Stimulated activated CD4-positive, alpha-beta T cell treated with anti-CD3 and anti-CD28 coated beads, Interleukin-4, amount 100 ng/mL, for 1 hour (primary cell): Measurements from ENCODE around the gene NEDD9.

ENCODE experiments used
- DNase-seq: peaks from one replicate; pipeline ENCODE4 v3.0.0-alpha.2; 2020

Gene NEDD9

DNA sequence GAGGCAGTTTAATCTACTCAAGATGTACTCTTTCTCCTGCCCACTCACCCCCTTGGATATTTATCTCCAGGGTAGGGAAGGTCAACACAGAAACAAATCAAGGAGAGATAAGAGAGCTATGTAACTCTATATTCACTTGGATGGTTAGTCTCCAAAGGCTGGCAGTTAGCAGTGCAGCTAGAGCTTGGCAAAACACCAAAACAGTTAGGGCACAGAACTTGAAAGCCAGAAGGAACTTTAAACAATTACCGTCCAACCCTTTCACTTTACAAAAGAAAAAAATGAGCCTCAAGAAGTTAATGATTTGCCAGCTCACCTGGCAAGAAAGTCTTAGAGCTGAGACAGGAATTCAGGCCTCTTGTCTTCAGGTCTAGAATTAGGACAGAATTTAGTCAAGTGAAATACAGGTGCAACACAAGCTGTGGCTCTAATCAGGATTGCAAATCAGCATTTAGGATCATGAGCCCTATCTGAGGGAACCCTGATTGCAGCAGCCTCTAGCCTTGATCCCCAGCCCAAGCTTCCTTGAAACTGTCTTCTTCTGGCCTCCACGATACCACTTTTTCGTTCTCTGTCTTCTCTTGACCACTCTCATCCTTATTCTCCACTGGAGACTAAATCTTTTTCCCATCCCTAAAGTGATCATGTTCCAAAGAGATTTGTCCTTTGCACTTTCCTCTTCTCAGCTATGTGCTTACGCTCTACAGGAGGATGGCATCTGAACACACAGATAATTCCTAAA lies 14.9 kb downstream of the NEDD9 start:
- DNase-seq = no peak

DNA sequence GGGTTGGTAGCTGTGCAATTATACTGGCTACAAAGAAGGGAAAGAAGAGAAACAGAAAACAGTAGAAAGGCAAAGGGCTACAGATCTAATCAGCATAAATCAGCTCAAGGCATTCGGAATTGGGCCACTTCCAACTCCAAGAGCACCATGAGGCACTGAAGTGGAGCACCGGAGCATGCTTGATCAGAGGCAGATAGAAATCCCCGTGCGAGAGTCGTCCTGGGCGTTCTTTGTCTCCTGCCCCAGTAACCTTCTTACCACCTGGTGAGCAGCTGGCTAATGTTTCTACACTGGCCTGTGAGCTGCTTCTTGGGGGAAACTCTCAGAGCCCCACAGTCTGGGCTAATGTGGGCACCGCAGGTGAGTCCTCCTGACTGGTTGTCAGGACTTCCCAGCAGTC lies 16.7 kb downstream of the NEDD9 start:
- DNase-seq = no peak

DNA sequence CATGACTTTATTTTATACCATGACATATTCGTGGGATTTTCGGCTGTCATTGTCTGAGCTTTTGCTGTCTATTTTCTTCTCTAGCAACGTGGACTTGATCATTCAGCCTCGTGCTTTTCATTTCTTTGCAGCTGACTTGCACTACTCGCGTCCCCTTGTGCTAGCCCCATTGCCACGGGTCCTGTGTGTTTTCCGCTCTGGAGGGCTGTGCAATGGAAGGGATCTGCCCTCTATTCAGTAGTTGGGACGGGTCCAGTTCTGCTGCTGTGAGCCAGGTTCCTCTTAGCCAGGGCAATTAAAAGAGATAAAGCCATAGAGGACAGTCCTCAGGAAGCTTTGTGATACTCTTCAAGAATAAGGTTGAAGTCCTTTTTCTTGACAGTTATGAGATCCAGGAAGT lies 17.6 kb downstream of the NEDD9 start:
- DNase-seq = no peak

DNA sequence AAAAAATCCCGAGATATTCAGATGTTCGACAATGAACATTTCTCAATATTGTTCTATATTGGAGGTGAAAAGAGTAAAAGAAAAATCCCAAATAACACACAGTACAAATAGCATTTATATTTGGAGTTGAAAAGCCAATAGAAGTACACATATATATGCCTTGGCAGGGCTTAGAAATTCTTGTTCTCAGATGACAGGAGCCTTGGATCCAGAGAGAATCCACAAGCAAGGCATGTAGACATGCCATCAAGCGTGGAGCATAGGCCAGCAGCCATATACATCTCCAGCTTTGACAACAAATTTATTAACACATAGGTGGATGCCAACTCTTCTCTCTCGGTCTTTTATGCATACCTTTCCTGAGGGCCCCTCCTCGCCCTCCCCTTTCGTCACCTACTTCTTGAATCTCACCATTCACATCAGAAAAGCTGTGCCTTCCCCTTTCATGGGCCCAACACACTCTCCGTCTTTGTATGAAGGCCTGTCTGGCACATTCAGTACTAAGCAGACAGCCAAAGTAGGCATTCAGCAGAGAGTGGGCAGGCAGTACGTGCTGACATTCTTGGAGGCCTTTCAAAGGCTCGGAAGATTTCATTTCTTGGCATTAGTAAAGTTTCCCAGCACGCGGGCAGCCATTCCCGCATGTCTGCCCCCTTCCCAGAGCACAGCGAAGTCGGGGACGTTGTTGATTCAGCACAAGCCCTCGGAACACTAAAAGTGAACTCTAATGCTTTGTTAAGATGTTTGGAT lies 18.2 kb downstream of the NEDD9 start:
- DNase-seq = no peak

- no peak for DNase-seq
Observed at GRCh38 chr6:11213422-11214021, 18.9 kb downstream of the NEDD9 start.

GRCh38 chr6:11212664-11213063 lies 19.8 kb downstream of the NEDD9 start:
- no peak for DNase-seq

DNA sequence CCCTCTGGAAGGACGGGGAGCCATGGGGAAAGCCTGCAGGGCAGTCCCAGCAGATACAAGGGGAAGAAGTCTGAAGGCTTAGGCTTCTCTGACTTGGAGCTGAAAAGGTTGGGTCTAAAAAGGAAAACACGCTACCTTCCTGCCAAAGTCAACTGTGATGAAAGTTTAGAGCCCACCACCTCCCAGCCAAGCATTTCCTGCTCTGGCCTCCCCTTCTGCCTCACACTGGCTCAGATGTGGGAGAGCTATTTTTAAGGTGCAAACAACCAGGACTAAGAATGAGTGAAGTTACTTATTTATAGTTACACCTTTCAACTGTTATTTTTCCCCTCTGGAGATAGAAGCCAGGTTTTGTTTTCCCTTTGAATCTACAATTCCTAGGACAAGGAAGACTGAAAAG lies 21.2 kb downstream of the NEDD9 start:
- DNase-seq = no peak

- DNase-seq = no peak
Observed at GRCh38 chr6:11210386-11211138, 21.9 kb downstream of the NEDD9 start.

DNA sequence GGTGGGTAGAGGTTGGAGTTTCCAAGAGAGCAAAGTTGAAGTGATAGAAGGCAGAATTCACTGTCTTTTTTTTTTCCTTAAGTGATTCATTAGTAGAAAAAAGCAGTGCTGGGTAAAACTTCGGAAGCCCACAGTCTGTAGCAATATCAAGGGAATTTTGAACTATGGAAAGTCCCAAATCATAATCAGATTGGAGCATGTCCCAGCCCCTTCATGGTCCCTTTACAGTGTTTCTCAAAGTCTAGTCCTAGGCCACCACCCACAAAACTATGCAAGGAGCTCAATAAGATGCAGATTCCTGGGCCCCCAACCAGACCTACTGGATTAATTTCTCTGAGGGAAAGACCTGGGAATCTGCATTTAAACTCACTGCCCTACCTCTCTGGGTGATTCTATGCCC lies 22.6 kb downstream of the NEDD9 start:
- DNase-seq = no peak

DNA sequence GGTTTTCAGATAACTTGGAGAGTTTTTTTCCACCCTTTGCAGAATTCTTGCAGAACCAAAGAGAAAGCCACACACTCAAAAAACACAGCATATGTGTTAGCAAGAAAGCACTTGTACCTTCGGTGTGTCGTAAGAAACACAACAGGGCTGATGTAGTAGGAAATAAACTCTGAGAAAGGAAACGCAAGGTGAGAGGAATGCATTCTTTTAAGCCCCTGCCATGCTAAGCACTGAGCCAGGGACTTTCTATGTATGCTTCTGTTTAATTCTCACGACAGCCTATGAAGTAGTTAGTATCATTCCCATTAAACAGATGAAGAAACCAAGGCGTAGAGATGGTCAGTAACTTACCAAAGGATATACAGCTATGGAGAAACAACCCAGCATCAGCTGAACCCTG lies 23.1 kb downstream of the NEDD9 start:
- no peak for DNase-seq

DNA sequence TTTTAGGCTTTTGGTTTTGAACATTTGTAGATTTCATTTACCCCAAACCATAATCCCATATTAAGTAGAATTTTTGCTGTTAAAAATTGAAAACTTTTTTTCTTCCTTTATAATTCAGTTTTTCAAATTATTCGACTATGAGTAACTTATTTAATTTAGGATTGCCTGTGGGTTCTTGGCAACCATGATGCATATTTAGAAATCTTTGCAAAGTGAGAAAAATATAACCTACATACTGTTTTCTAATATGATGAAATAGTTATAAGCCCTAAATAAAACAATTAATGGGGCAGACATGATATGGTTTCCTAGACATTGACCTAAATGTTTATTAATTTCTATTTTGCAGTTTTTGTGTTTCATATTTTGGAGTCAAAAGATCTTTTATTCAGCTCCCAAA lies 23.6 kb downstream of the NEDD9 start:
- DNase-seq = no peak

- DNase-seq = no peak
Observed at GRCh38 chr6:11208267-11208666, 24.2 kb downstream of the NEDD9 start.

GRCh38 chr6:11207199-11207968 lies 25.1 kb downstream of the NEDD9 start:
- no peak for DNase-seq

GRCh38 chr6:11206576-11206975 lies 25.9 kb downstream of the NEDD9 start:
- no peak for DNase-seq

DNA sequence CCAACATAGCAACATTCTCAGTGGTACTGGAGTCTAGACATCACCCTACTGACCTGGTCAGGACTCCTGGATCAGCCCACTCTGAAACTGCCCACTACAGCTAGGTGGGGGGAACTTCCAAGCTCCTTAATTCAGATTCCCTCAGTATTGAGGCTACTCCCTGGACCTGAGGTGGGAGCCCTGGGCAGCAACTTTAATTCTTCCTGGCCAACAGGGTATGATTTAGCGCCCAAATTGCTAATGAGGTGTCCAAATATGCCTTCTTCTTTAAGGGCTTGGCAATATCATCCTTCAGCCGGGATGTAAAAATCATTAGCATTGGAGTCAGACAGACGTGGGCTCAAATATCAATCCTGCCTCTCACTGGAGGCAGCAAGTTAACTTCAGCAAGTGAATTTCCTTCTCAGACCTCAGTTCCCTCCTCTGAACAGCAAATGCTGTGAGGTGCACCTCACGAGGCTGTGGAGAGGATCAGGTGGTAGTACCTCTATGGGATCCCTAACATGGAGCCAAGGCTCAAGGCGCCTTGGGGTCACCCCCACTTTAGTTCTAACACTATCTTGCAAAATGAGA lies 27.6 kb downstream of the NEDD9 start:
- no peak for DNase-seq

DNA sequence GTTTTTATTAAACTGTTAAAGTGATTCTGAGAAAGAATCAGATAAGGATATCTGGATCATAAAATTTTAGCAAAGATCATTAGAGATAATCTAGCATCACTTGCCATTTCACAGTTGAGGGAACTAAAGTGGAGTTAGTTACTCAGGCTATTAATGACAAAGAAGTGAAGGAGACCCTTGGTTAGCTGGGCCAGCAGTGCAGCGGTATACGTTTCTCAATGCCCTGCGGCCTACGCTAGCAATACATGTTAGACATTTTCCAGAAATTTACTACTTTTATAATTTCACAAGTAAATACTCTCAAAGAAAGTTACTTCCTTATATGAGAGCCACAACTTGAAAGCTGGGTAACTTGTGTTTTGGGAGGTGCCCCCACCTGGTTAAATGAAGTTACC lies 28.5 kb downstream of the NEDD9 start:
- DNase-seq = no peak

GRCh38 chr6:11203306-11204004 lies 29.0 kb downstream of the NEDD9 start:
- DNase-seq = no peak

DNA sequence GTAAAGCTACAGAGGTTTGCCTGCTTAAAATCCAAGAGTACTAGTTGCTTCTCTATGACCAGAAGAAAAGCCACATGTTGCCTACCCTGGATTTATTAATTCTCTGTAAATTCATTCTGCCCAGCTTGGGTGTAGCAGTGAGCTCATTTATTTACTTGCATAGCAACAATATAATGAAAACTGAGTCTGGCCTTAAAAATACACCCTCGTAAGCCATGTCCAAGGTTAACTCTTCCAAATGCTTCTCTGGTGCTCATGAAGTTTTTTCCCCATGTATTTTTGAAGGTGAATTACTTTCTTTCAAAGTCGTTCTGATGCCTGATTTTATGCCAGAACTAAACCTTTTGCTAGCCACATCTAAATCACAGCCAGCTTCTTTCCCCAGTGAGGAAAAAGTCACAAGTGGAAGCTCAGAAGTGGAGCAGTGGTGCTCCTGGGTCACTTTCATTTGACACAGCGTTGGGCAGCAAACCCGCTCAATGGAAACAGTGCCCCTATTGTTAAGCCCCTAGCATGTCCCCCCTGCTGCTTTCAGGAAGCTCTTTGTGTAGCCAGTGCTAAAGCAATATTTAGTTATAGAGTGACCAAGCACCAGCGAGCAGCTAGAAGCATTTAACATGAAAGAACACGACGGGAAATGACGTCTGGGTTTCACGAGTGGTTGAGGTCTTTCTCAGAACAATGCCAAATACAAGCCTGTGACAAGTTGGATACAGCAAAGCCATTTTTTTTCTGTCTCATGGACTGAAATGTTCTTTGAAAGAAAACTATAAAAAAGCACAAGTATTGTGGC lies 29.8 kb downstream of the NEDD9 start:
- no peak for DNase-seq

DNA sequence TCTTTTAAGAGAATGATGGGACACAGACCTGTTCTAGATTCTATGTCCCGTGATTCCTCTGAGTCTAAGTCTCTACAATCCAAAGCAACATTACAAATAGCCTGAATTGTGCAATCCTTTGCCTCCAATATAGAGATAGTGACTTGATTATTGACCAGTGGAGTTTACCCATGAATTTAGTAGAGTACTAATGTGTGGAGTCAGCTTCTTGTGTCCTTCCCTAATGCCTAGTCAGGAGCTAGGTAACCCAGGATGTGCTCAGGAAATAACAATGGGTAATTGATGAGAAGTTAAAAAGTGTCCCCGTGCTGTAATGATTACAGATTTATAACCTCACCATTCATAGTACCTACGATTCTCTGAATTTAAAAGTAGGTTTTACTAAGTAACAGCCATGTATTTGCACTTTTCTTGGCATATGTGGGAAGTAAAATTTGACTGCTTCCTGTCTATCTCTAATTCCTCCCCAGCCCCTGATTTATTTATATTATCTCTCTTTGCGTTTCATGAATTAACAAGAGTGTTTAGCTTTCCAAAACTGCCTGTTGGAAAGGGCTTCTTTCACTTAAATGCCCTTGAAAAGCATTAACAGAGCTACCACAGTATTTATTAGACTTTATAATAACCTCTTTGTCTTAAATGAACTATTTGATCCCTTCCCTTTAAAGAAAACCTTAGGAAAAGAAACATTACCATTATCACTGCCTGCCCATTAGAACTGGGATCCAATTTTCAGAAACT lies 30.5 kb downstream of the NEDD9 start:
- no peak for DNase-seq

DNA sequence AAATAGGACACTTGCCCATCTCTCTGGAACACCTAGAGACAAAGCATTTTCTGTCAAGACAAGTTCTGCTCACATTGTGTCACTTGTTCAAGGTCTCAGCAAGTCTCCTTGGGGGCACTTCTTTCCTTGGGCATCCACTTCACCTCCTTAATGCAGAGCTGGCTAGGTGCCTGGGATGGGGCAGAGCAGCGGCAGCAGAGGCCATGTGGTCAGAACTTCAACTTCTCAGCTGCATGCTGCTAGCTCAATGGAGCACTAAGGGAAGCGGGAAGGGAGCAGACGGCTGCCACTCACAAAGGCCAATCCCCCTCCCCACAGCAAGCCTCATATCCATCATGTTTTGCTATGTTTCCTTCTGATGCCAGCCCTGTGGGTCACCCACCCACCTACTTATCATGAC lies 31.5 kb downstream of the NEDD9 start:
- DNase-seq = no peak
